Measurements from ENCODE around the gene PDE4D.

DNA sequence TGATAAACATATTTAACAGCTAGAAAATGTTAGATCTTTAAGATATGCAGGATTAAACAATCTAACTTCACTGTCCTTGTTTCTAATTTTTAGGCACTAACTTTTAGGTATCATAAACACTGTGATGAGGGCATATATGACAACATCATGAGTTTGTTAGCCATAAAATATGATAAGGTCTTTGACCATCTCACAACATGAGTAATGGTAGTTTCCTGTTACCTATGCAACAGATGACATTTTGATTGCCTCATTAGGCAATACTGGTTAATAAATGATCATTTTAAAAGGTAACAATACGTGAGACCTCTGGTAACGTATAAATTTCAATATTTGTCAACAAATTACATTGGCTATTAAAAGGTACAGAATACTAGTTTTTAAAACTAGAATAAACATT lies 613.5 kb downstream of the PDE4D start:
- TF ChIP-seq, protein P1, sequence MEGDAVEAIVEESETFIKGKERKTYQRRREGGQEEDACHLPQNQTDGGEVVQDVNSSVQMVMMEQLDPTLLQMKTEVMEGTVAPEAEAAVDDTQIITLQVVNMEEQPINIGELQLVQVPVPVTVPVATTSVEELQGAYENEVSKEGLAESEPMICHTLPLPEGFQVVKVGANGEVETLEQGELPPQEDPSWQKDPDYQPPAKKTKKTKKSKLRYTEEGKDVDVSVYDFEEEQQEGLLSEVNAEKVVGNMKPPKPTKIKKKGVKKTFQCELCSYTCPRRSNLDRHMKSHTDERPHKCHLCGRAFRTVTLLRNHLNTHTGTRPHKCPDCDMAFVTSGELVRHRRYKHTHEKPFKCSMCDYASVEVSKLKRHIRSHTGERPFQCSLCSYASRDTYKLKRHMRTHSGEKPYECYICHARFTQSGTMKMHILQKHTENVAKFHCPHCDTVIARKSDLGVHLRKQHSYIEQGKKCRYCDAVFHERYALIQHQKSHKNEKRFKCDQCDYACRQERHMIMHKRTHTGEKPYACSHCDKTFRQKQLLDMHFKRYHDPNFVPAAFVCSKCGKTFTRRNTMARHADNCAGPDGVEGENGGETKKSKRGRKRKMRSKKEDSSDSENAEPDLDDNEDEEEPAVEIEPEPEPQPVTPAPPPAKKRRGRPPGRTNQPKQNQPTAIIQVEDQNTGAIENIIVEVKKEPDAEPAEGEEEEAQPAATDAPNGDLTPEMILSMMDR (IDR thresholded peaks at IDR 0.05) = no peak
- no peak for TF ChIP-seq POLR2A (IDR thresholded peaks at IDR 0.05)
